Renal pelvis (tissue), 12 donors: Measurements from ENCODE around the gene PRR9. TPM values are rescaled to one million over a fixed set of nuclear protein-coding genes. Genes with fewer than 3 reads are reported as not detected.
"Not testable (repeated sequence)": the region's sequence is repeated elsewhere in the genome, so short reads cannot be mapped to it uniquely, and the experiment has no call there.

Source experiments
- DNase-seq: peaks from one replicate; pipeline ENCODE4 v3.0.0-alpha.2; 2013
- long read RNA-seq, 16 experiments: transcript quantifications; one replicate each; lab custom pipeline, GENCODE V29; 2026
- polyA plus RNA-seq, 3 donors: library from polyadenylated mRNA; unstranded; fragments of 120-200 nt; gene quantifications; one replicate each; pipeline ENCODE4 v1.2.1, GENCODE V29; 2013; ENCODE audit not compliant: insufficient read length in 3 of 3

PRR9 gene
- polyA plus RNA-seq, result not detected
- long read RNA-seq, donor 1, result 0 reads
- long read RNA-seq, donor 2, result 0 reads
- long read RNA-seq, donor 3, result 0 reads
- long read RNA-seq, donor 4, result 0 reads
- long read RNA-seq, donor 5, result 0 reads
- long read RNA-seq, donor 6, result 0 reads
- long read RNA-seq, donor 7, result 0 reads
- long read RNA-seq, donor 8, result 0 reads
- long read RNA-seq, donor 9, result 0 reads
- long read RNA-seq, donor 10, result 0 reads
- long read RNA-seq, donor 11, result 0 reads
- long read RNA-seq, donor 12, result 0 reads
- long read RNA-seq, donor 13, result 0 reads
- long read RNA-seq, donor 14, result 0 reads
- long read RNA-seq, donor 15, result 0 reads
- long read RNA-seq, donor 16, result 0 reads

GRCh38 chr1:153217212-153217611, at the start of gene PRR9:
Gene PRR9, plus strand, starts transcription at chr1:153217584. Its CDS starts 561 bp downstream, at chr1:153218145.
- no peak for DNase-seq

- DNase-seq, result no peak
Observed at GRCh38 chr1:153168686-153169085, 48.7 kb upstream of the PRR9 start.

- no peak for DNase-seq
Observed at GRCh38 chr1:153174624-153175023, 42.8 kb upstream of the PRR9 start.

GRCh38 chr1:153178922-153179321, 38.5 kb upstream of the PRR9 start:
- DNase-seq, result no peak

GRCh38 chr1:153180556-153180955, 36.8 kb upstream of the PRR9 start:
- no peak for DNase-seq

- DNase-seq, result not testable (repeated sequence)
Observed at GRCh38 chr1:153188301-153188700, 29.1 kb upstream of the PRR9 start.

GRCh38 chr1:153190373-153190772, 27.0 kb upstream of the PRR9 start:
- DNase-seq, result no peak

GRCh38 chr1:153192697-153193096, 24.7 kb upstream of the PRR9 start:
- DNase-seq, result peak; percentile 22

- DNase-seq, result no peak
Observed at GRCh38 chr1:153194331-153195050, 22.9 kb upstream of the PRR9 start.

- DNase-seq, result no peak
Observed at GRCh38 chr1:153195216-153195615, 22.2 kb upstream of the PRR9 start.

- no peak for DNase-seq
Observed at GRCh38 chr1:153202006-153202405, 15.4 kb upstream of the PRR9 start.

- DNase-seq, result no peak
Observed at GRCh38 chr1:153203130-153203529, 14.3 kb upstream of the PRR9 start, which contains the start of gene LELP1. Gene LELP1, plus strand, starts transcription at chr1:153203430. Its CDS starts 1,278 bp downstream, at chr1:153204708.

GRCh38 chr1:153206631-153207030, 10.8 kb upstream of the PRR9 start:
- no peak for DNase-seq

GRCh38 chr1:153210206-153210605, 7.2 kb upstream of the PRR9 start:
- peak; percentile 21 for DNase-seq

GRCh38 chr1:153212201-153212600, 5.2 kb upstream of the PRR9 start:
- no peak for DNase-seq

- DNase-seq, result no peak
Observed at GRCh38 chr1:153213519-153213918, 3.9 kb upstream of the PRR9 start.

- DNase-seq, result no peak
Observed at GRCh38 chr1:153217744-153218416, 496 bp downstream of the PRR9 start.

- DNase-seq, result no peak
Observed at GRCh38 chr1:153220606-153221303, 3.4 kb downstream of the PRR9 start.

- peak; percentile 38 for DNase-seq
Observed at GRCh38 chr1:153223040-153223891, 5.9 kb downstream of the PRR9 start.

- no peak for DNase-seq
Observed at GRCh38 chr1:153227810-153228209, 10.4 kb downstream of the PRR9 start.

- DNase-seq, result no peak
Observed at GRCh38 chr1:153228491-153228890, 11.1 kb downstream of the PRR9 start.
